ENCODE data around the gene PCBP2.

GRCh38 chr12:53419756-53420155 is 32.1 kb upstream of the PCBP2 start:
- TF ChIP-seq CTCF (IDR thresholded peaks at IDR 0.05) (no peak), POLR2A (IDR thresholded peaks at IDR 0.05) (no peak)

Data from right lobe of liver (tissue), 4 donors.